ENCODE data around the gene GPC6. TPM values are rescaled to one million over a fixed set of nuclear protein-coding genes. Genes with fewer than 3 reads are reported as not detected.

Gene GPC6
- total and polyA plus RNA-seq, 9 of the 15 experiments (the other 6 are each of a cell fraction or from before 2014, with no cell fraction given): under 0.01 to 0.20 (median 0.01) TPM; not detected in 4

DNA sequence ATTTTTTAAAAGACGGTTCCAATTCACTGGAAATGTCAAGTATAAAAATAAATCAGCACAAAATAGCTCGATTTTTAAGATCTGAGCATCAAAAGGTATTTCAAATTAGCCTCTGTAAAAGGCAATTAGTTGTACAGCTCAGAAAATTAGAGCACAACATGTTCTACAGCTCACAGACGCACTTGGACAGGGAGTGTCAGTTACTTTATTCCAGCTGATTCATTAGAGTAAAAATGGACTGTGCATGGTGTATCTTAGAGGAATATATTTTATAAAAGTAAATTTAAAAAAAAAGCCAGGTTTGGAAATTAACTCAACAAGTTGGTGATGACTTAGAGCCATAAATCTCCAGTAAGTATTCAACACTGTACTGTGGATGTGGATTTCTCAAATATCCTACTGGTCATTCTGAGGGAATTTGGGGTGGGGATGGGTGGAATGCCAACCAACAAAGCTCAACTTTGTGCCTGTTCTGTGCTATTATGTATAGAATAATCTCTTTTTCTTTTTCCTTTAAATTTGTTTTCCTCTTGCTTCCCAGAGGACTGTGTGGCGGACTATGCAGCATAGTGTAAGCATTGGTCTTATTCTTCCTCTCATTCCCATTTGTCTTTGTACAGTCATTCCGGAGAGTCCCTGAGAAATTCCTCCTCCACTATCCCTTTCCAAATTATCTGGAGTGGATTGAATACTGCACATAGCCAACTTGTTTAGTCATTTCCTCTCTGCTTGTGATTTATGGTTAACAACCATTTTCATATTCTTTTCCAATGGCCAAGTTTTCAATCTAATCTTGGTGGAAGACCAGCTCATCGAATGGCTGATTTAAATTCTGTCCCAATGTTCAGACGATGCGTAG lies 1083.6 kb downstream of the GPC6 start (continued):
- TF ChIP-seq, protein P1, sequence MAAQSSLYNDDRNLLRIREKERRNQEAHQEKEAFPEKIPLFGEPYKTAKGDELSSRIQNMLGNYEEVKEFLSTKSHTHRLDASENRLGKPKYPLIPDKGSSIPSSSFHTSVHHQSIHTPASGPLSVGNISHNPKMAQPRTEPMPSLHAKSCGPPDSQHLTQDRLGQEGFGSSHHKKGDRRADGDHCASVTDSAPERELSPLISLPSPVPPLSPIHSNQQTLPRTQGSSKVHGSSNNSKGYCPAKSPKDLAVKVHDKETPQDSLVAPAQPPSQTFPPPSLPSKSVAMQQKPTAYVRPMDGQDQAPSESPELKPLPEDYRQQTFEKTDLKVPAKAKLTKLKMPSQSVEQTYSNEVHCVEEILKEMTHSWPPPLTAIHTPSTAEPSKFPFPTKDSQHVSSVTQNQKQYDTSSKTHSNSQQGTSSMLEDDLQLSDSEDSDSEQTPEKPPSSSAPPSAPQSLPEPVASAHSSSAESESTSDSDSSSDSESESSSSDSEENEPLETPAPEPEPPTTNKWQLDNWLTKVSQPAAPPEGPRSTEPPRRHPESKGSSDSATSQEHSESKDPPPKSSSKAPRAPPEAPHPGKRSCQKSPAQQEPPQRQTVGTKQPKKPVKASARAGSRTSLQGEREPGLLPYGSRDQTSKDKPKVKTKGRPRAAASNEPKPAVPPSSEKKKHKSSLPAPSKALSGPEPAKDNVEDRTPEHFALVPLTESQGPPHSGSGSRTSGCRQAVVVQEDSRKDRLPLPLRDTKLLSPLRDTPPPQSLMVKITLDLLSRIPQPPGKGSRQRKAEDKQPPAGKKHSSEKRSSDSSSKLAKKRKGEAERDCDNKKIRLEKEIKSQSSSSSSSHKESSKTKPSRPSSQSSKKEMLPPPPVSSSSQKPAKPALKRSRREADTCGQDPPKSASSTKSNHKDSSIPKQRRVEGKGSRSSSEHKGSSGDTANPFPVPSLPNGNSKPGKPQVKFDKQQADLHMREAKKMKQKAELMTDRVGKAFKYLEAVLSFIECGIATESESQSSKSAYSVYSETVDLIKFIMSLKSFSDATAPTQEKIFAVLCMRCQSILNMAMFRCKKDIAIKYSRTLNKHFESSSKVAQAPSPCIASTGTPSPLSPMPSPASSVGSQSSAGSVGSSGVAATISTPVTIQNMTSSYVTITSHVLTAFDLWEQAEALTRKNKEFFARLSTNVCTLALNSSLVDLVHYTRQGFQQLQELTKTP (IDR thresholded peaks at IDR 0.05; ENCODE audit: low read depth in 1 of 2, partially characterized antibody in 2 of 2): no peak
- TF ChIP-seq ZNF175 (CRISPR knock-in tag; IDR thresholded peaks at IDR 0.05; ENCODE audit: low read depth) (no peak), WHSC1 (IDR thresholded peaks at IDR 0.05; ENCODE audit: low read length) (no peak), SRF (CRISPR knock-in tag; IDR thresholded peaks at IDR 0.05) (no peak)
- TF ChIP-seq, protein P2, sequence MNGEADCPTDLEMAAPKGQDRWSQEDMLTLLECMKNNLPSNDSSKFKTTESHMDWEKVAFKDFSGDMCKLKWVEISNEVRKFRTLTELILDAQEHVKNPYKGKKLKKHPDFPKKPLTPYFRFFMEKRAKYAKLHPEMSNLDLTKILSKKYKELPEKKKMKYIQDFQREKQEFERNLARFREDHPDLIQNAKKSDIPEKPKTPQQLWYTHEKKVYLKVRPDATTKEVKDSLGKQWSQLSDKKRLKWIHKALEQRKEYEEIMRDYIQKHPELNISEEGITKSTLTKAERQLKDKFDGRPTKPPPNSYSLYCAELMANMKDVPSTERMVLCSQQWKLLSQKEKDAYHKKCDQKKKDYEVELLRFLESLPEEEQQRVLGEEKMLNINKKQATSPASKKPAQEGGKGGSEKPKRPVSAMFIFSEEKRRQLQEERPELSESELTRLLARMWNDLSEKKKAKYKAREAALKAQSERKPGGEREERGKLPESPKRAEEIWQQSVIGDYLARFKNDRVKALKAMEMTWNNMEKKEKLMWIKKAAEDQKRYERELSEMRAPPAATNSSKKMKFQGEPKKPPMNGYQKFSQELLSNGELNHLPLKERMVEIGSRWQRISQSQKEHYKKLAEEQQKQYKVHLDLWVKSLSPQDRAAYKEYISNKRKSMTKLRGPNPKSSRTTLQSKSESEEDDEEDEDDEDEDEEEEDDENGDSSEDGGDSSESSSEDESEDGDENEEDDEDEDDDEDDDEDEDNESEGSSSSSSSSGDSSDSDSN (IDR thresholded peaks at IDR 0.05; ENCODE audit: borderline replicate concordance in 1 of 2, low read depth in 2 of 2, low read length in 2 of 2): no peak
